Loucy (cell line): ENCODE results near the gene PLA2G12A.

Experiments used
- H2AFZ ChIP-seq: fragments of 200-600 bp; sonication (generic); 2 replicates; pipeline ENCODE4 v1.6.0; 2016; ENCODE audit warnings: antibody characterized with exemption, mild to moderate bottlenecking, low read length, moderate library complexity
- H3F3A ChIP-seq: fragments of 200-600 bp; 2 replicates; pipeline ENCODE4 v1.6.0; 2016; ENCODE audit warnings: antibody characterized with exemption, low read depth, mild to moderate bottlenecking
- H3K27me3 ChIP-seq: fragments of 200-600 bp; sonication (generic); 2 replicates; pipeline ENCODE4 v1.6.1; 2014; ENCODE audit warnings: low read length, mild to moderate bottlenecking; ENCODE audit not compliant: insufficient read depth, poor library complexity, severe bottlenecking
- H3K36me3 ChIP-seq: fragments of 200-600 bp; sonication (generic); 2 replicates; pipeline ENCODE4 v1.6.1; 2016; ENCODE audit warnings: low read length; ENCODE audit not compliant: insufficient read depth
- H3K4me1 ChIP-seq: fragments of 200-600 bp; sonication (generic); 2 replicates; pipeline ENCODE4 v1.5.1; 2014; ENCODE audit warnings: low read length, mild to moderate bottlenecking; ENCODE audit not compliant: insufficient read depth, poor library complexity, severe bottlenecking
- H3K4me2 ChIP-seq: fragments of 200-600 bp; sonication (generic); 2 replicates; pipeline ENCODE4 v1.6.0; 2014; ENCODE audit warnings: antibody characterized with exemption, low read length, low read depth, mild to moderate bottlenecking; ENCODE audit not compliant: poor library complexity, severe bottlenecking
- H3K4me3 ChIP-seq: fragments of 200-600 bp; sonication (generic); 2 replicates; pipeline ENCODE4 v1.5.1; 2014; ENCODE audit warnings: low read length, mild to moderate bottlenecking, mixed read lengths; ENCODE audit not compliant: poor library complexity, severe bottlenecking
- H3K79me2 ChIP-seq: fragments of 200-600 bp; sonication (generic); 2 replicates; pipeline ENCODE4 v1.6.1; 2014; ENCODE audit warnings: low read length; ENCODE audit not compliant: insufficient read depth
- H3K9ac ChIP-seq: fragments of 200-600 bp; sonication (generic); 2 replicates; pipeline ENCODE4 v1.6.0; 2014; ENCODE audit warnings: mild to moderate bottlenecking, low read depth, low read length, moderate library complexity; ENCODE audit not compliant: poor library complexity, severe bottlenecking
- H3K9me2 ChIP-seq: fragments of 200-600 bp; sonication (generic); replicated peaks from 2 replicates; pipeline ENCODE4 v1.6.1; 2016; ENCODE audit warnings: low read depth, low read length, mixed read lengths
- H3K9me3 ChIP-seq: fragments of 200-600 bp; sonication (generic); 2 replicates; pipeline ENCODE4 v1.6.1; 2014; ENCODE audit warnings: mild to moderate bottlenecking, antibody characterized with exemption, low read length, low read depth; ENCODE audit not compliant: insufficient read depth
- H4K20me1 ChIP-seq: fragments of 200-600 bp; sonication (generic); 2 replicates; pipeline ENCODE4 v1.6.0; 2014; ENCODE audit warnings: antibody characterized with exemption, low read length, mild to moderate bottlenecking; ENCODE audit not compliant: insufficient read depth, poor library complexity, severe bottlenecking
- CTCF ChIP-seq: fragments of 200-600 bp; sonication (generic); conservative IDR thresholded peaks from 2 replicates; pipeline ENCODE4 v1.5.1; 2014; ENCODE audit warnings: mild to moderate bottlenecking, antibody characterized with exemption, low read length
- EZH2phosphoT487 ChIP-seq: fragments of 200-600 bp; IDR thresholded peaks from 2 replicates; pipeline ENCODE4 v1.6.1; 2018; ENCODE audit warnings: antibody characterized with exemption, mild to moderate bottlenecking, moderate library complexity, borderline replicate concordance

The PLA2G12A gene

GRCh38 chr4:109673303-109673702, 56.6 kb downstream of the PLA2G12A start:
- H3K9me2 ChIP-seq: no peaks in the 10 kb centered on the region
- no peaks in the 10 kb centered on the region for H3K4me1 ChIP-seq
- TF ChIP-seq EZH2phosphoT487 (no peak), CTCF (no peak)
- no peak overlapping the region for H3K4me2 ChIP-seq
- no peak overlapping the region for H3K4me3 ChIP-seq
- no peak overlapping the region for H2AFZ ChIP-seq
- H3K27me3 ChIP-seq: no peaks in the 10 kb centered on the region
- H3F3A ChIP-seq: no peaks in the 10 kb centered on the region
- H3K9ac ChIP-seq: no peak overlapping the region
- H3K9me3 ChIP-seq: 0 out of 2 replicates have a peak, but pooled peaks cover 3% of the 10 kb centered on the region
- H3K79me2 ChIP-seq: no peaks in the 10 kb centered on the region
- H3K36me3 ChIP-seq: no peaks in the 10 kb centered on the region
- no peaks in the 10 kb centered on the region for H4K20me1 ChIP-seq

GRCh38 chr4:109672169-109672930, 57.5 kb downstream of the PLA2G12A start:
- H3K79me2 ChIP-seq: no peaks in the 10 kb centered on the region
- no peak overlapping the region for H3K4me2 ChIP-seq
- no peaks in the 10 kb centered on the region for H3K27me3 ChIP-seq
- H3K4me1 ChIP-seq: no peaks in the 10 kb centered on the region
- H4K20me1 ChIP-seq: no peaks in the 10 kb centered on the region
- TF ChIP-seq EZH2phosphoT487 (no peak), CTCF (no peak)
- no peaks in the 10 kb centered on the region for H3F3A ChIP-seq
- no peaks in the 10 kb centered on the region for H3K9me2 ChIP-seq
- H3K9me3 ChIP-seq: 0 out of 2 replicates have a peak, but pooled peaks cover 3% of the 10 kb centered on the region
- H3K36me3 ChIP-seq: no peaks in the 10 kb centered on the region
- H2AFZ ChIP-seq: no peak overlapping the region
- no peak overlapping the region for H3K9ac ChIP-seq
- H3K4me3 ChIP-seq: no peak overlapping the region

GRCh38 chr4:109671350-109671749, 58.5 kb downstream of the PLA2G12A start:
- no peak overlapping the region for H3K4me2 ChIP-seq
- 0 out of 2 replicates have a peak, but pooled peaks cover 3% of the 10 kb centered on the region for H3K9me3 ChIP-seq
- no peaks in the 10 kb centered on the region for H3K36me3 ChIP-seq
- H4K20me1 ChIP-seq: no peaks in the 10 kb centered on the region
- TF ChIP-seq CTCF: no peak
- TF ChIP-seq EZH2phosphoT487: no peak
- no peak overlapping the region for H2AFZ ChIP-seq
- H3K79me2 ChIP-seq: no peaks in the 10 kb centered on the region
- H3F3A ChIP-seq: no peaks in the 10 kb centered on the region
- no peak overlapping the region for H3K4me3 ChIP-seq
- no peaks in the 10 kb centered on the region for H3K4me1 ChIP-seq
- H3K27me3 ChIP-seq: no peaks in the 10 kb centered on the region
- H3K9ac ChIP-seq: no peak overlapping the region
- H3K9me2 ChIP-seq: no peaks in the 10 kb centered on the region
